ENCODE data around the gene DCTN4. TPM values are rescaled to one million over a fixed set of nuclear protein-coding genes. Genes with fewer than 3 reads are reported as not detected.

The DCTN4 gene
- total and polyA plus RNA-seq, 2 of the 4 experiments (the other 2 are of a cell fraction), result 28.1 to 50.2 TPM

DNA sequence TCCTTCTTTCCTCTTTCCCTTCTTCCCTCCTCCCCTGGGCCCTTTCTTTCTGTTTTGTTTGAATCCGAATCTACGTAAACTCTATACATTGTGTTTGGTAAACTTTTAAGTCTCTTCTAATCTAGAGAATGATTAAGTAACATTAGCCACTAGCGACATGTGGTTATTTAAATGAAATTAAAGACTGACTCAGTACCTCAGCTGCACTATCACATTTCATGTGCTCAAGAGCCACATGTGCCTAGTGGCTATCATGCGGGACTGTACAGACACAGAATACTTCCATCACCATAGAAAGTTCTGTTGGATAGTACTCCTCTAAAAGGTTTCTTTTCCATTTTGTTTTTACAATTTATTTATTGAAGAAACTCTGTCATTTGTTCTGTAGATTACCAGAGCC lies 29.0 kb downstream of the DCTN4 start:
- Histone ChIP-seq H3K9me1 (ENCODE audit: insufficient read depth, low read length) (no peaks in the 10 kb centered on the region), H3K4me1 (ENCODE audit: control insufficient read depth, insufficient read depth, low read length) (no peaks in the 10 kb centered on the region), H3K23ac (ENCODE audit: low read depth, low read length) (no peak overlapping the region), H3K4ac (ENCODE audit: low read depth, low read length) (no peak overlapping the region), H2AK9ac (replicated peaks; ENCODE audit: low read depth, low read length, poor library complexity) (no peak overlapping the region), H4K8ac (ENCODE audit: low read depth in 2 of 2, low read length in 2 of 2) (no peak overlapping the region), H3K79me1 (ENCODE audit: low read depth in 1 of 2, low read length in 2 of 2) (peaks cover 13 to 19% of the 10 kb centered on the region in 2 experiments), H4K5ac (ENCODE audit: low read depth, low read length) (no peak overlapping the region), H3K4me2 (ENCODE audit: low read depth, low read length) (no peak overlapping the region), H4K91ac (ENCODE audit: insufficient read depth, low read depth, low read length) (no peak overlapping the region), H2AK5ac (ENCODE audit: low read depth, low read length) (no peak overlapping the region), H2BK15ac (ENCODE audit: low read depth, low read length) (no peak overlapping the region), H3K27ac (ENCODE audit: insufficient read depth, low read length) (no peak overlapping the region), H2BK120ac (ENCODE audit: low read depth, low read length) (no peak overlapping the region), H3K4me3 (ENCODE audit: insufficient read depth, low read depth, low read length) (no peak overlapping the region), H2AFZ (replicated peaks; ENCODE audit: low read length, poor library complexity) (no peak overlapping the region), H2BK20ac (ENCODE audit: low read depth, low read length) (no peak overlapping the region), H3K18ac (ENCODE audit: low read depth, low read length) (no peak overlapping the region), H3K36me3 (ENCODE audit: control insufficient read depth, insufficient read depth, low read length) (peaks cover 38% of the 10 kb centered on the region), H4K20me1 (ENCODE audit: insufficient read depth, low read length) (peaks cover 8% of the 10 kb centered on the region), H3K9ac (ENCODE audit: low read depth, low read length) (no peak overlapping the region), H3K14ac (replicated peaks; ENCODE audit: low read depth, low read length) (no peak overlapping the region), H3K56ac (ENCODE audit: extremely low read depth, insufficient read depth, low read length) (no peak overlapping the region), H3K9me3 (ENCODE audit: control insufficient read depth, insufficient read depth, low read length) (peaks cover 4% of the 10 kb centered on the region; the same call in 1 of the 2 replicates), H3K27me3 (ENCODE audit: control insufficient read depth, insufficient read depth, low read length) (no peaks in the 10 kb centered on the region), H2BK5ac (ENCODE audit: low read depth, low read length, poor library complexity, severe bottlenecking) (no peak overlapping the region)
- POLR2A ChIA-PET (ENCODE audit: unreplicated experiment), result no interaction called here
- ATAC-seq (ENCODE audit: low read depth) (peak; percentile 86), DNase-seq (peak; percentile 41)
- CTCF ChIA-PET, result interaction anchor here (0.9 kb wide), 1 partner anchor 10 kb away, joined by 4 read pairs; no protein-coding TSS in a partner anchor
- no CpG with 5 or more reads among the region's 4 CpGs for WGBS, 2 experiments (ENCODE audit: extremely low coverage in 2 of 2, insufficient read length in 1 of 2)
- in situ Hi-C loops (cut with MboI; ENCODE audit: low sequenced_read_pairs), result no loop called here
- intact Hi-C loops (cut with micrococcal nuclease), result loop anchor here (5.0 kb wide), 1 partner anchor 117 kb away; the partner anchor contains the start of gene IRGM
- no TSS peak for BruUV-seq (replicated peaks)
- dilution Hi-C loops (cut with HindIII; ENCODE audit: low sequenced_read_pairs, unreplicated experiment), result no loop called here
- TF ChIP-seq CEBPB (IDR thresholded peaks at IDR 0.05; ENCODE audit: low read depth, low read length) (no peak), MXI1 (IDR thresholded peaks at IDR 0.05; ENCODE audit: borderline replicate concordance, low read depth, low read length) (peak; percentile 62; the same call in 1 of the 2 replicates)

Measured in IMR-90 (cell line).